Activated T-cell treated with anti-CD3 and anti-CD28 coated beads, Interleukin-2, amount 50 U/mL, for 72 hours (primary cell): ENCODE results near the gene STK32B. TPM values are rescaled to one million over a fixed set of nuclear protein-coding genes. Genes with fewer than 3 reads are reported as not detected.

Experiments used
- ATAC-seq, 2 donors: fragments of 150-1000 bp; cut with Tn5 transposase; replicated peaks in 1 of 2; 2 replicates each; pipeline ENCODE4 v1.10.0; 2021; ENCODE audit warnings: moderate library complexity in 2 of 2, mild to moderate bottlenecking in 1 of 2
- DNase-seq, 2 donors: peaks; one replicate each; pipeline ENCODE4 v3.0.0; 2021 to 2022; ENCODE audit warnings: mixed read lengths in 1 of 2
- H3K27ac Mint-ChIP-seq: one replicate; pipeline ENCODE4 v1.8.0; 2022; ENCODE audit warnings: mild to moderate bottlenecking, moderate library complexity, mixed read lengths
- H3K27me3 Mint-ChIP-seq: one replicate; pipeline ENCODE4 v1.8.0; 2022; ENCODE audit warnings: low read depth, mixed read lengths
- H3K36me3 Mint-ChIP-seq, 2 donors: one replicate each; pipeline ENCODE4 v1.8.0; 2022; ENCODE audit warnings: mixed read lengths in 2 of 2, mild to moderate bottlenecking in 1 of 2; ENCODE audit not compliant: insufficient read depth in 2 of 2
- H3K4me1 Mint-ChIP-seq: one replicate; pipeline ENCODE4 v1.8.0; 2022; ENCODE audit warnings: low read depth, mixed read lengths
- H3K4me3 Mint-ChIP-seq, 2 donors: one replicate each; pipeline ENCODE4 v1.8.0; 2022; ENCODE audit warnings: mild to moderate bottlenecking in 2 of 2, mixed read lengths in 2 of 2, moderate library complexity in 2 of 2
- H3K9me3 Mint-ChIP-seq, 2 donors: one replicate each; pipeline ENCODE4 v1.8.0; 2022; ENCODE audit warnings: mixed read lengths in 2 of 2
- total RNA-seq, 2 donors: library from RNA; stranded (reverse); gene quantifications; one replicate each; pipeline ENCODE4 v1.2.3, GENCODE V29; 2022

The STK32B gene
- total RNA-seq, 2 donors from 2014 or later, result not detected

GRCh38 chr4:5462896-5463295, 411.6 kb downstream of the STK32B start:
- Mint-ChIP-seq H3K4me3 (no peak overlapping the region), H3K27me3 (no peaks in the 10 kb centered on the region)
- no peak for ATAC-seq

GRCh38 chr4:5463361-5463760, 412.1 kb downstream of the STK32B start:
- no peaks in the 10 kb centered on the region for H3K36me3 Mint-ChIP-seq
- H3K27me3 Mint-ChIP-seq, result no peaks in the 10 kb centered on the region
- H3K27ac Mint-ChIP-seq, result no peak overlapping the region
- ATAC-seq (no peak), DNase-seq (no peak)
- no peaks in the 10 kb centered on the region for H3K9me3 Mint-ChIP-seq
- no peak overlapping the region for H3K4me3 Mint-ChIP-seq
- H3K4me1 Mint-ChIP-seq, result no peaks in the 10 kb centered on the region

More at GRCh38 chr4:5462896-5463295, 411.6 kb downstream of the STK32B start:
- Mint-ChIP-seq H3K27ac (no peak overlapping the region), H3K4me1 (no peaks in the 10 kb centered on the region), H3K36me3 (no peaks in the 10 kb centered on the region), H3K9me3 (no peaks in the 10 kb centered on the region)
- DNase-seq, result no peak

GRCh38 chr4:5463936-5464650, 412.8 kb downstream of the STK32B start:
- H3K4me3 Mint-ChIP-seq, result no peak overlapping the region
- H3K9me3 Mint-ChIP-seq, result no peaks in the 10 kb centered on the region
- DNase-seq (no peak), ATAC-seq (no peak)
- H3K4me1 Mint-ChIP-seq, result no peaks in the 10 kb centered on the region
- no peaks in the 10 kb centered on the region for H3K36me3 Mint-ChIP-seq
- no peaks in the 10 kb centered on the region for H3K27me3 Mint-ChIP-seq
- H3K27ac Mint-ChIP-seq, result no peak overlapping the region

GRCh38 chr4:5465529-5465928, 414.2 kb downstream of the STK32B start:
- Mint-ChIP-seq H3K27me3 (no peaks in the 10 kb centered on the region), H3K27ac (no peak overlapping the region), H3K9me3 (no peaks in the 10 kb centered on the region), H3K4me3 (no peak overlapping the region), H3K36me3 (no peaks in the 10 kb centered on the region), H3K4me1 (no peaks in the 10 kb centered on the region)
- ATAC-seq, result no peak
- DNase-seq, result no peak

GRCh38 chr4:5465956-5466355, 414.7 kb downstream of the STK32B start:
- H3K9me3 Mint-ChIP-seq, result no peaks in the 10 kb centered on the region
- no peaks in the 10 kb centered on the region for H3K36me3 Mint-ChIP-seq
- ATAC-seq (no peak), DNase-seq (no peak)
- H3K4me3 Mint-ChIP-seq, result no peak overlapping the region
- H3K27me3 Mint-ChIP-seq, result no peaks in the 10 kb centered on the region
- no peak overlapping the region for H3K27ac Mint-ChIP-seq
- no peaks in the 10 kb centered on the region for H3K4me1 Mint-ChIP-seq

GRCh38 chr4:5467111-5467510, 415.8 kb downstream of the STK32B start:
- no peaks in the 10 kb centered on the region for H3K27me3 Mint-ChIP-seq
- DNase-seq (no peak), ATAC-seq (no peak)
- H3K27ac Mint-ChIP-seq, result no peak overlapping the region
- no peaks in the 10 kb centered on the region for H3K36me3 Mint-ChIP-seq
- H3K9me3 Mint-ChIP-seq, result no peaks in the 10 kb centered on the region
- no peaks in the 10 kb centered on the region for H3K4me1 Mint-ChIP-seq
- H3K4me3 Mint-ChIP-seq, result no peak overlapping the region

- Mint-ChIP-seq H3K27me3 (no peaks in the 10 kb centered on the region), H3K36me3 (no peaks in the 10 kb centered on the region), H3K27ac (no peak overlapping the region), H3K4me1 (no peaks in the 10 kb centered on the region), H3K4me3 (no peak overlapping the region), H3K9me3 (no peaks in the 10 kb centered on the region)
- ATAC-seq (no peak), DNase-seq (no peak)
Measured at GRCh38 chr4:5469151-5469775, 418.0 kb downstream of the STK32B start.

- no peaks in the 10 kb centered on the region for H3K36me3 Mint-ChIP-seq
- H3K27me3 Mint-ChIP-seq, result no peaks in the 10 kb centered on the region
- no peak for ATAC-seq
- no peak overlapping the region for H3K4me3 Mint-ChIP-seq
- no peaks in the 10 kb centered on the region for H3K9me3 Mint-ChIP-seq
- no peaks in the 10 kb centered on the region for H3K4me1 Mint-ChIP-seq
- no peak overlapping the region for H3K27ac Mint-ChIP-seq
- DNase-seq, result no peak
Measured at GRCh38 chr4:5469861-5470260, 418.6 kb downstream of the STK32B start.

- Mint-ChIP-seq H3K36me3 (no peaks in the 10 kb centered on the region), H3K9me3 (no peaks in the 10 kb centered on the region), H3K27me3 (no peaks in the 10 kb centered on the region), H3K27ac (no peak overlapping the region), H3K4me3 (no peak overlapping the region), H3K4me1 (no peaks in the 10 kb centered on the region)
- no peak for ATAC-seq
- DNase-seq, result no peak
Measured at GRCh38 chr4:5470318-5471198, 419.3 kb downstream of the STK32B start.

GRCh38 chr4:5471206-5471605, 419.9 kb downstream of the STK32B start:
- no peaks in the 10 kb centered on the region for H3K36me3 Mint-ChIP-seq
- no peak overlapping the region for H3K4me3 Mint-ChIP-seq
- H3K9me3 Mint-ChIP-seq, result no peaks in the 10 kb centered on the region
- no peak for ATAC-seq
- no peak overlapping the region for H3K27ac Mint-ChIP-seq
- DNase-seq, result no peak
- no peaks in the 10 kb centered on the region for H3K27me3 Mint-ChIP-seq
- no peaks in the 10 kb centered on the region for H3K4me1 Mint-ChIP-seq

GRCh38 chr4:5471691-5472090, 420.4 kb downstream of the STK32B start:
- Mint-ChIP-seq H3K27ac (no peak overlapping the region), H3K36me3 (no peaks in the 10 kb centered on the region), H3K4me1 (no peaks in the 10 kb centered on the region), H3K27me3 (no peaks in the 10 kb centered on the region), H3K9me3 (no peaks in the 10 kb centered on the region), H3K4me3 (no peak overlapping the region)
- ATAC-seq (no peak), DNase-seq (no peak)

- no peak for DNase-seq
- no peaks in the 10 kb centered on the region for H3K27me3 Mint-ChIP-seq
- no peak for ATAC-seq
- H3K4me3 Mint-ChIP-seq, result no peak overlapping the region
- no peaks in the 10 kb centered on the region for H3K9me3 Mint-ChIP-seq
- no peaks in the 10 kb centered on the region for H3K36me3 Mint-ChIP-seq
- no peaks in the 10 kb centered on the region for H3K4me1 Mint-ChIP-seq
- H3K27ac Mint-ChIP-seq, result no peak overlapping the region
Measured at GRCh38 chr4:5472160-5472591, 420.9 kb downstream of the STK32B start.

- DNase-seq (no peak), ATAC-seq (no peak)
- Mint-ChIP-seq H3K27ac (no peak overlapping the region), H3K9me3 (no peaks in the 10 kb centered on the region), H3K4me1 (no peaks in the 10 kb centered on the region), H3K4me3 (no peak overlapping the region), H3K36me3 (no peaks in the 10 kb centered on the region), H3K27me3 (no peaks in the 10 kb centered on the region)
Measured at GRCh38 chr4:5473125-5473524, 421.8 kb downstream of the STK32B start.
